ENCODE measurements around the gene NAT16. TPM values are rescaled to one million over a fixed set of nuclear protein-coding genes. Genes with fewer than 3 reads are reported as not detected.

The NAT16 gene
- total and polyA plus RNA-seq, 9 of the 15 experiments (the other 6 are each of a cell fraction or from before 2014, with no cell fraction given) = 0.04 TPM; not detected in 8

DNA sequence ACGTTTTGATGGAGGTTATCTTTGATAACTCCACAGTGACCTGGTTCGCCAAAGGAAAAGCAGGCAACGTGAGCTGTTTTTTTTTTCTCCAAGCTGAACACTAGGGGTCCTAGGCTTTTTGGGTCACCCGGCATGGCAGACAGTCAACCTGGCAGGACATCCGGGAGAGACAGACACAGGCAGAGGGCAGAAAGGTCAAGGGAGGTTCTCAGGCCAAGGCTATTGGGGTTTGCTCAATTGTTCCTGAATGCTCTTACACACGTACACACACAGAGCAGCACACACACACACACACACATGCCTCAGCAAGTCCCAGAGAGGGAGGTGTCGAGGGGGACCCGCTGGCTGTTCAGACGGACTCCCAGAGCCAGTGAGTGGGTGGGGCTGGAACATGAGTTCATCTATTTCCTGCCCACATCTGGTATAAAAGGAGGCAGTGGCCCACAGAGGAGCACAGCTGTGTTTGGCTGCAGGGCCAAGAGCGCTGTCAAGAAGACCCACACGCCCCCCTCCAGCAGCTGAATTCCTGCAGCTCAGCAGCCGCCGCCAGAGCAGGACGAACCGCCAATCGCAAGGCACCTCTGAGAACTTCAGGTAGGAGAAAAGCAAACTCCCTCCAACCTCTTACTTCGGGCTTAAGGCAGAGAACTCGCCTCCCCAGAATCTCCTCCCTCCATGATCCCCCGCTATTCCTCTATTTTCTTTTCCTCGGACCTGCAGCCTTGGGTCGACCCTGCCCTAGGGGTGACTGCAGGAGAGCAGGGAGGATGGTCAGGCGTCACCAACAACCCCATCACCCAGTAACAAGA lies 53.2 kb downstream of the NAT16 start, which contains the start of gene SERPINE1 (continued):
- TF ChIP-seq SIN3B (IDR thresholded peaks at IDR 0.05; ENCODE audit: low read depth) = no peak
- no peak for TF ChIP-seq NCOA6 (IDR thresholded peaks at IDR 0.05)
- TF ChIP-seq NFYB (IDR thresholded peaks at IDR 0.05; ENCODE audit: extremely low read depth, insufficient read length) = no peak
- TF ChIP-seq ILK (tag; IDR thresholded peaks at IDR 0.05; ENCODE audit: borderline replicate concordance, low read depth) = no peak
- TF ChIP-seq ZNF3 (CRISPR knock-in tag; IDR thresholded peaks at IDR 0.05) = no peak
- TF ChIP-seq MYC (IDR thresholded peaks at IDR 0.05; ENCODE audit: low read depth, low read length) = peak; percentile 5; the same call in 1 of the 2 replicates
- peak; percentile 4; the same call in 1 of the 2 replicates for TF ChIP-seq MYC (CRISPR knock-in tag; IDR thresholded peaks at IDR 0.05; ENCODE audit: borderline replicate concordance, low read depth)
- no peak for TF ChIP-seq NRF1 (conservative IDR thresholded peaks at IDR 0.05 in 1 of 2, IDR thresholded peaks at IDR 0.05 in 1 of 2)
- no peak for TF ChIP-seq ZNF431 (CRISPR knock-in tag; IDR thresholded peaks at IDR 0.05)
- TF ChIP-seq YBX1 (IDR thresholded peaks at IDR 0.05) = no peak
- TF ChIP-seq, protein P1, sequence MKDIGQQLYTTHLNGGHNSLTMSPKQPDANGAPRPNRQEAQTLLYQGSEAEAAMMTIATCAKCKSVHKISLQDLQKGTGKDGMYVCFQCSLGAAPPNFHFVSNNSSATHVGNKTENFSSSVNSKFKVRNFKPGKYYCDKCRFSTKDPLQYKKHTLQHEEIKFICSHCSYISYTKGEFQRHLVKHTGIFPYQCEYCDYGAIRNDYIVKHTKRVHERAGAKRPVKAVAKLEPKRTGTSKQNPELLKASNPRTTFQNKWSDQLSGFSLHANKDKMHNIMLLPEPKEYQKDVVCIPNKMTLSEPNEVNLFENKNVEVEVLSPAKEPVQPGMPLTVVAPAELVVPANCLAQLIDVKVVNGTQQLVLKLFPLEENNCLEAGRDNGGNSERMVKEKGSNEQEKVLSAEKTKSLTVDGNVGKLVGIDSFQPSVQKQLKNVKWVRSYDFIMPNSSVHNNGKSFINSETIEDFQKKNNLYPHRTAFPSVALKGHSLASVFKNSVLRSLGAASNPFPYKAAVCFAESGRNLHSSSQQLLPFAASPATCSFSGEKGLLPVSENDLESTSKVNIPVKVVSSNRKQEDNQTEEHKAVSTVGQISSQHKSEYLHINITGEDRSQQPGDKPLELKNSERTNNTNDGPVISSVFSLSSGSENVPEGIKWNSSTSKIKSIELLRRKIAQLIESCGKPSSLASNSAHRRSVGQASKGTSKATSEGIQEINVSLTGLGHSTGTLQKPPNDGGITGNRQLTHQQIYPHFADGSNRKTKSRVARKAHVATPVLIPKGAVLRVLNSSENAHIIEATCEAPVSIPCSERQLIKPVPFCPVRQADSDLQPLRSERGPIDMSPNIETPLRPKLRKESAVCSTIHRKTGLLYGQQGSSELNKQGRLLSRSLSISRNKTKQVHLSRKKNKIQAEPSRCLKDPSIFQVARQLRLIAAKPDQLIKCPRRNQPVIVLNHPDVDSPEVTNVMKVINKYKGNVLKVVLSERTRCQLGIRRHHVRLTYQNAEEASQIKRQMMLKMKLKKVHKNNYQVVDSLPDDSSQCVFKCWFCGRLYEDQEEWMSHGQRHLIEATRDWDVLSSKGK (CRISPR knock-in tag; IDR thresholded peaks at IDR 0.05) = no peak
- TF ChIP-seq ZNF830 (CRISPR knock-in tag; IDR thresholded peaks at IDR 0.05) = peak; percentile 39; the same call in 1 of the 2 replicates
- peak; percentile 83 for TF ChIP-seq KDM5B (IDR thresholded peaks at IDR 0.05; ENCODE audit: insufficient replicate concordance, low read depth, low read length)
- TF ChIP-seq ZNF140 (CRISPR knock-in tag; IDR thresholded peaks at IDR 0.05) = no peak
- no peak for TF ChIP-seq SLC30A9 (CRISPR knock-in tag; IDR thresholded peaks at IDR 0.05)
- TF ChIP-seq NR2C2 (CRISPR knock-in tag; IDR thresholded peaks at IDR 0.05) = 0 out of 2 replicates have a peak, but pooled peaks have one; percentile 33
- TF ChIP-seq NR2C2 (tag; IDR thresholded peaks at IDR 0.05) = peak; percentile 72; the same call in 1 of the 2 replicates
- 0 out of 2 replicates have a peak, but pooled peaks have one; percentile 9 for TF ChIP-seq DEAF1 (CRISPR knock-in tag; IDR thresholded peaks at IDR 0.05)
- TF ChIP-seq PRMT5 (CRISPR knock-in tag; IDR thresholded peaks at IDR 0.05) = no peak
